GM19193 (cell line): ENCODE data around the gene NR3C2.

ENCODE experiments used
- POLR2A ChIP-seq: IDR thresholded peaks from 4 replicates; pipeline ENCODE4 v1.6.1; 2011; ENCODE audit not compliant: insufficient read depth, insufficient read length; ENCODE audit errors: extremely low read depth

The NR3C2 gene

DNA sequence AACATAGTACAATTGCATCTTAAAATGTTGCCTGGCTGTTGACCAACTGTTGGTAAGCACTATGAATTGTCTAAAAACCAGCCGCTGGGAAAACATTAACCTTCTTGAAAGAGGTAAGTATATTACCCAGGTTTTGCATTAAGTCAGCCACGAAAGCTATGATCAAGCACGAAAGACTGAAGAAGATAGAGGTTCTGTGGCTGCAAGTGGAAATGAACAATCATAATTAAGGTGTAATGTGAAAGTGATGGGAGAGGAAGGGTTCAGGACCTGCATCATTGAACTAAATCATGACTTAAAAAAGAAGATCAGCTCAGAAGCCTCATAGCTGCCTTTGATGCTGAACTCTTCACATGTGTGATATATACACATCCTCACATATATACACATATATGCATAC is 341.0 kb downstream of the NR3C2 start:
- no peak for TF ChIP-seq POLR2A

DNA sequence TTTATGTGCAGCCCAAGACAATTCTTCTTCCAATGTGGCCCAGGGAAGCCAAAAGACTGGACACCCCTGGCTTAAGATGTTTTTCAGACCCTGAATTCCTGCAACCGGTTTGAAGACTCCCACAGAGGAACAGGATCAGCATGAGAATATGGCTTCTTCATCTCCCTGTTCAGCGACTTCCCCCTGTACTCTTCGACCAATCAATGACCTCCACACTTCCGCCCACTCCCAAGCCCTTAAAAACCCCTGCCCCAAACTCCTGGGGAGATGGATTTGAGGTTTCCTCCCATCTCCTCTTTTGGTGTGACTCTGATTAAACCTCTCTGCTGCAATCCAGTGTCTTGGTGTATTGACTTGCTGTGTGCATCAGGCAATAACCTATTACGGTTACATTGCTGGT is 344.4 kb downstream of the NR3C2 start:
- no peak for TF ChIP-seq POLR2A

DNA sequence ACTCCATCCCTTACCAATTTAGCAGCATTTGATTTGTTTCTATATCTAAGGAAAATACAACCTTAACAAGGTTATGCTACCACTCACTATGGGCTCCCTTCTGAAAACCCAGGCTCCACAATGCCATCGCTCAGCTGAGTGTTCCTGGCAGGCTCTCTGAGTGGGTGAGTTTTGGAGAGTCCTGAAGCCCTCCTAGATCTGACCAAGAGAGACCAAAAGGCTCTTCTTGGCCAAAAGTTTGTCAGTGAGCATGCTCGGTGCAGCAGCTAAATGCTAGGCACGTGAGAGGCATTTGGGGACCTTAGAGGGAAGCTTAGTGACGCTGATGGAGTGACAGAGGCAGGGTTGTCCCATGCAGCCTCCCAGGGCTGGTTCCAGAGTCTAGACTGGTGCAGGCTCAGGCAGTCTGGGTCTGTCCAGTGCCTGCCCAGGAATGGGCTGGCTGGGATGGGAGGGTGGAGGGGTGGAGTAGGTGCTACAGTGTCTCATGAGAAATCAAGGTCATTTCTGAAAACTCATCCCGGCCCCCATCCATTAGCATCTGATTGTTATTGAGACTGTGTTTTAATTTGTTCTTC is 346.8 kb downstream of the NR3C2 start:
- no peak for TF ChIP-seq POLR2A

DNA sequence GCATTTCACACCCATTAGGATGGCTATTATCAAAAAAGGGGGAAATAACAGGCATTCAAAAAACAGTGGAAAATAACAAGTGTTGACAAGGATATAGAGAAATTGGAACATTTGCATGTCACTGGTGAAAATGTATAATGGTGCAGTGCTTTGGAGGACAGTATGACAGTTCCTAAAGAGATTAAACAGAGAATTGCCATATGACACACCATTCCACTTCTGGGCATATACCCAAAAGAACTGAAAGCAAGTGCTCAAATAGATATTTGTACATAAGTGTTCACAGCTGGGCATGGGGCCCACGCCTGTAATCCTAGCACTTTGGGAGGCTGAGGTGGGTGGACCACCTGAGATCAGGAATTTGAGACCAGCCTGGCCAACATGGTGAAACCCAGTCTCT is 348.1 kb downstream of the NR3C2 start:
- TF ChIP-seq POLR2A = no peak

DNA sequence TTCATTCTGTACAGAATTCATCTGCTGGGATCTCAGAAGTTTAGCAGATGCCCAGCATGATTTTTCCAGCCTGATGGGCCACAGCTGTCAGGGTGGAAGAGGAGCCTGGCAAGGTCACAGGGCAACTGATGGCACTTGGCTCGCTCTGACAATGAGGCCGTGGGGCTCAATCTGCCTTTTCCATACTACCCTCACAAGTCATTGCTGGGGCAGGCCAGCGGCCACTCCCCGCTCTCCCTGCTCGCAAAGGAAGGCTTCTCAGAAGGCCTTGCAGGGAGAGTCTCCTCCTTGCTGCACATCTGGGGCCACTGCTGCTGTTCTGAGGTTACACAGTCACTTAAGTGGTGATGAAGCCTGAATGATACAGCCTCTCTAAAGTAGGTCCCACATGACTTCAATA is 349.1 kb downstream of the NR3C2 start:
- TF ChIP-seq POLR2A = no peak

- TF ChIP-seq POLR2A = no peak
Measured at GRCh38 chr4:148092316-148093014, 349.7 kb downstream of the NR3C2 start.

- TF ChIP-seq POLR2A = no peak
Measured at GRCh38 chr4:148091896-148092295, 350.3 kb downstream of the NR3C2 start.

- TF ChIP-seq POLR2A = no peak
Measured at GRCh38 chr4:148090503-148091476, 351.4 kb downstream of the NR3C2 start.

GRCh38 chr4:148090029-148090428 is 352.2 kb downstream of the NR3C2 start:
- TF ChIP-seq POLR2A = no peak

GRCh38 chr4:148089624-148090023 is 352.6 kb downstream of the NR3C2 start:
- no peak for TF ChIP-seq POLR2A

DNA sequence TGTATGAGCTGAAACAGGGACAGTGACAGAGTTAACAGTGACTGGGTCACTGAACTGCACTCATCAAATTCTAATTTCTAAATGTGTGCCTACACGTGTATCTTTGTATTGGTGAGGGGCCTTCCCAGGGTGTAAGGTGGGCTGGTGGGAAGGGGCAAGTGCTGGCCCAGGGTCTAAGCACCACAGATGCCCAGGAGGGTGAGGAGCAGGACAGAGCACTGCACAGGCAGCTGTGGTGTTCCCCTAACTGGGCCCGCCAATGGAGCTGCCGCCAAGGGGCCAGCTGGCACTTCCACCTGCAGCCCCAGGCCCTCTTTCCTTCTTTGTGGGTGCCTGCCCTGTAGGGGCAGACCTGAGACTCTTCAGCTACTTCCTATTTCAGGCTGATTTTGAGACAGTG is 360.5 kb downstream of the NR3C2 start:
- no peak for TF ChIP-seq POLR2A

DNA sequence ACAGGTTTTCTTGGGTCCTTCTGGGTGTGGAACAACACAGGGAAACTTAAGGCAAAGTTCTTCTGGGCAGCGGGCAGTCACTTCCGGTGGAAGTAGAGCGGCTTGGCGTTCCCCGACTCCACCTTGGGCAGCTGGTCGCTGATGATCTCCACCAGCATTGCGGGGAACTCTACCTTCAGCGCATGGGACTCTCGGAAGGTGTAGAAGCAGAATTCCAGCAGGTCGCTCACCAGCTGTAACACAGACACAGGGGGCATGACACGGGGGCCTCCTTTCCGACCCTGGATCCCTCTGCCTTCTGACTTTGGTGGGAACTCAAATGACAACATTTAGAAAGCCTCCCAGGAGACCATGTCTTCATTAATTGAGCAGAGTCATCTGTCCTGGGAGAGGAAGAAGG is 360.9 kb downstream of the NR3C2 start:
- TF ChIP-seq POLR2A = no peak

DNA sequence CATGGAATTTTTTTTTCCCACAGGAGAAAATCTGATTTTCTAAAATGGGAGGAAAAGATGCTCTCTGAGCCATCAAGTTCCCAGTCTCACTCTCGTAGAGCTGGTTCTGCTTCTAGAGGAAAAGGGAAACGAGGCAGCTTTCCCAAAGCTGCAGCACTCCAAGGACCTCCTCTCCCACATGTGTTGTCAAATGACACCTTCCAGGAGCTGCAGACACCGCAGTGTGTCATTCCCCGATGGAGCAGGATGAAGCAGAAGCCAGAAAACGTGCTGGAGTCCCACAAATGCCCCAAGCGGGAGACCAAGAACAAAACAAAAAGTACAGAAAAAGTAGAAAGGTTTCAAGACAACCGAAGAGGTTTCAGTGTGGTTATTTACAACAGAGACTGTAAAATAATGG is 362.3 kb downstream of the NR3C2 start:
- TF ChIP-seq POLR2A = no peak

DNA sequence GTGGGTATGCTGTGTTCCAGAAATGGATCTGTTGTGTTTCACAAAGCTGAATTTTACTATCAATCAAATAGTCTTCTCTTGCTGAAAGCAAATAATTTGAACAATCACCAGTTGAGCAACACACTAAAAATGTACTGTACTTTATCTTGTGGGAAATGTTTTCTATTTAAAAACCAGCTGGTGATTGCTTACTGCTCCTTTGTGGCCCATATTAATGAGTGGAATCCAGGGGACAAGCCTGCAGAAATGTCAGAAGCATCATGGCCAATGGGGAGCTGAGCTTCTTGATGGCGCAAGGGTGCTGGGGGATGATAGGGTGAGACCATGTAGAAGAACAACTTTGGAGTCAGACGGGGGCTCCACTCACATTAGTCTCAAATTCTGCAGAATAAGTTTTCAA is 364.2 kb downstream of the NR3C2 start:
- TF ChIP-seq POLR2A = no peak

DNA sequence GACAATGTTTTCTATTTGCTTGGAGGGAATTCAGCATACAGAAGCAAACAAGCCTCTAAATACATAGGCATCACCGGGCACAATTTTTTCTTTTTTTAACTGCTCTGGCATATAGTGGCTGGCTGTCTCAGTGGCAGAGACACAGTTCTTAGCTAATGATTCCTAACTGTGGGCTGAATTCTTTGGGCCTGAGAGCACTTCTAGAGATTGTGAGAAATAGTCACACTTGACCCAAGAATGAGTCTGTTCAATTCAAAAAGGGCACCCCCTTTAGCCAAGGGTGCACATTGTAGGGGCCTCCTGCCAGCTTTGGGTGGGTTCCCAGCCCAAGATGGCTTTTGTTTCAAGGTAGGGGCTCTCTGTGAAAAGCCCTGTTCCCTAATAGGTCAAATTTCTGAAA is 364.6 kb downstream of the NR3C2 start:
- TF ChIP-seq POLR2A = no peak
